B cell (primary cell): ENCODE results near the gene SLAIN2.
"Not testable (repeated sequence)": the region's sequence is repeated elsewhere in the genome, so short reads cannot be mapped to it uniquely, and the experiment has no call there.

Experiments
- CTCF ChIP-seq: fragments of 200-600 bp; IDR thresholded peaks from one replicate; pipeline ENCODE4 v1.8.0; 2022; ENCODE audit warnings: antibody characterized with exemption, mild to moderate bottlenecking
- EZH2 ChIP-seq: IDR thresholded peaks from 2 replicates; pipeline ENCODE4 v1.6.1; 2012; ENCODE audit warnings: borderline replicate concordance, low read depth, mild to moderate bottlenecking, moderate library complexity, low read length; ENCODE audit not compliant: insufficient read depth, poor library complexity, severe bottlenecking

GRCh38 chr4:48292218-48292790, 49.0 kb upstream of the SLAIN2 start:
- TF ChIP-seq CTCF, EZH2: not testable (repeated sequence)
